Esophagus squamous epithelium (tissue), 5 donors: ENCODE results near the gene KPTN. TPM values are rescaled to one million over a fixed set of nuclear protein-coding genes. Genes with fewer than 3 reads are reported as not detected.

Experiments used
- DNase-seq: peaks from one replicate; lab custom pipeline; 2025; lab: John Stamatoyannopoulos, UW
- H3K27ac ChIP-seq, 4 donors: fragments of 200-600 bp; sonication (generic); one replicate each; pipeline ENCODE4 v1.5.1; 2016 to 2019; ENCODE audit warnings: mild to moderate bottlenecking in 1 of 4
- H3K27me3 ChIP-seq, 4 donors: fragments of 200-600 bp; sonication (generic); 1 replicate in 3 of 4; 2 replicates in 1 of 4; pipeline versions ENCODE4 v1.5.1 to v1.6.0; 2017 to 2021; ENCODE audit warnings: antibody characterized with exemption in 1 of 4
- H3K36me3 ChIP-seq, 3 donors: fragments of 200-600 bp; sonication (generic); one replicate each; pipeline ENCODE4 v1.5.1; 2016 to 2019
- H3K4me1 ChIP-seq, 3 donors: fragments of 200-600 bp; sonication (generic); one replicate each; pipeline ENCODE4 v1.5.1; 2017 to 2019
- H3K4me3 ChIP-seq, 4 donors: fragments of 200-600 bp; sonication (generic); 1 replicate in 3 of 4; 2 replicates in 1 of 4; pipeline ENCODE4 v1.5.1; 2016 to 2019; ENCODE audit warnings: mild to moderate bottlenecking in 2 of 4, moderate library complexity in 1 of 4
- H3K9me3 ChIP-seq, 3 donors: fragments of 200-600 bp; sonication (generic); one replicate each; pipeline ENCODE4 v1.5.1; 2016 to 2019
- CTCF ChIP-seq, 6 experiments: fragments of 450-650 bp in 4 of 6; fragments of 200-600 bp in 2 of 6; sonication (generic) in 2 of 6; IDR thresholded peaks; one replicate each; pipeline ENCODE4 v1.5.1; 2016 to 2019; ENCODE audit warnings: antibody characterized with exemption in 6 of 6, mild to moderate bottlenecking in 4 of 6, moderate library complexity in 4 of 6
- POLR2A ChIP-seq, 4 donors: fragments of 450-650 bp; IDR thresholded peaks; one replicate each; pipeline ENCODE4 v1.6.1; 2017; ENCODE audit warnings: antibody characterized with exemption in 4 of 4, mild to moderate bottlenecking in 4 of 4, moderate library complexity in 3 of 4
- WGBS, 2 donors: methylation state at CpG; one replicate each; pipeline ENCODE4 v1.1.5; 2018; 5-methylcytosine and 5-hydroxymethylcytosine counted together
- intact Hi-C: fragments of 100-400 bp; cut with DNase I; formaldehyde crosslinking; loops from one replicate; pipeline ENCODE4 v1.15.0; 2022
- total RNA-seq, 4 donors: library from RNA; depleted of rRNA; stranded (reverse); fragments of >200 nt; gene quantifications; one replicate each; pipeline ENCODE4 v1.1.0, GENCODE V29; 2016
- donor health status: DM: yes; HTN: yes; CAD: no.

KPTN gene
- total RNA-seq, 4 donors from 2014 or later, result 5.6 to 9.4 (median 8.4) TPM

GRCh38 chr19:47459477-47459876 lies 24.5 kb downstream of the KPTN start:
- DNase-seq, result no peak
- peaks cover 3 to 8% (median 6%) of the 10 kb centered on the region in 3 donors for H3K4me1 ChIP-seq
- no peak overlapping the region for H3K27ac ChIP-seq
- H3K4me3 ChIP-seq, result no peak overlapping the region
- 85 to 86% methylated on average over 14 of the region's 14 CpGs for WGBS, 2 donors
- intact Hi-C loops, result no loop called here
- peaks cover 0 to 15% (median 6%) of the 10 kb centered on the region in 3 donors for H3K9me3 ChIP-seq
- H3K36me3 ChIP-seq, result no peaks in the 10 kb centered on the region
- peaks cover 0 to 88% (median 1%) of the 10 kb centered on the region in 4 donors for H3K27me3 ChIP-seq
- TF ChIP-seq CTCF (IDR thresholded peaks at IDR 0.05), result no peak
- TF ChIP-seq POLR2A (IDR thresholded peaks at IDR 0.05), result no peak

GRCh38 chr19:47458672-47459071 lies 25.3 kb downstream of the KPTN start:
- no peak overlapping the region for H3K27ac ChIP-seq
- H3K27me3 ChIP-seq, result peaks cover 0 to 83% (median 1%) of the 10 kb centered on the region in 4 donors
- no peak overlapping the region for H3K4me3 ChIP-seq
- no peak for TF ChIP-seq POLR2A (IDR thresholded peaks at IDR 0.05)
- TF ChIP-seq CTCF (IDR thresholded peaks at IDR 0.05), result no peak
- intact Hi-C loops, result no loop called here
- H3K36me3 ChIP-seq, result no peaks in the 10 kb centered on the region
- H3K9me3 ChIP-seq, result peaks cover 0 to 15% (median 6%) of the 10 kb centered on the region in 3 donors
- DNase-seq, result no peak
- whole genome bisulfite sequencing, 2 donors, result 22 to 24% methylated on average over 5 of the region's 5 CpGs
- peaks cover 3 to 8% (median 6%) of the 10 kb centered on the region in 3 donors for H3K4me1 ChIP-seq

GRCh38 chr19:47456721-47457474 lies 27.1 kb downstream of the KPTN start:
- no peak for DNase-seq
- Histone ChIP-seq H3K36me3 (no peaks in the 10 kb centered on the region), H3K4me1 (peaks cover 3 to 8% (median 6%) of the 10 kb centered on the region in 3 donors), H3K27me3 (peaks cover 0 to 78% (median 1%) of the 10 kb centered on the region in 4 donors), H3K27ac (no peak overlapping the region), H3K9me3 (peaks cover 0 to 15% (median 6%) of the 10 kb centered on the region in 3 donors), H3K4me3 (peak overlapping the region in 1 of 4 donors; percentile 30)
- TF ChIP-seq CTCF (IDR thresholded peaks at IDR 0.05), result no peak
- TF ChIP-seq POLR2A (IDR thresholded peaks at IDR 0.05), result no peak
- 45 to 48% methylated on average over 35 to 36 of the region's 77 CpGs for WGBS, 2 donors
- intact Hi-C loops, result no loop called here

- peaks cover 6 to 66% (median 10%) of the 10 kb centered on the region in 4 donors for H3K27me3 ChIP-seq
- DNase-seq, result no peak
- 44 to 55% methylated on average over 3 to 6 of the region's 7 CpGs for WGBS, 2 donors
Observed at GRCh38 chr19:47450478-47450877, 33.5 kb downstream of the KPTN start.

More at GRCh38 chr19:47450478-47450877, 33.5 kb downstream of the KPTN start:
- Histone ChIP-seq H3K4me1 (peaks cover 4 to 28% (median 15%) of the 10 kb centered on the region in 3 donors), H3K27ac (no peak overlapping the region), H3K9me3 (peaks cover 0 to 1% (median 0%) of the 10 kb centered on the region in 3 donors), H3K4me3 (no peak overlapping the region), H3K36me3 (no peaks in the 10 kb centered on the region)
- intact Hi-C loops, result no loop called here
- TF ChIP-seq CTCF (IDR thresholded peaks at IDR 0.05), result no peak
- TF ChIP-seq POLR2A (IDR thresholded peaks at IDR 0.05), result no peak
